CD4-positive, alpha-beta memory T cell (primary cell): ENCODE results near the gene DLGAP1. TPM values are rescaled to one million over a fixed set of nuclear protein-coding genes. Genes with fewer than 3 reads are reported as not detected.

Experiments used
- CTCF ChIA-PET: fragments of 350-600 bp; sonication (Branson Sonifier 250); formaldehyde crosslinking; loops from one replicate; lab custom pipeline; 2021; ENCODE audit warnings: inconsistent platforms; ENCODE audit not compliant: partially characterized antibody; lab: Charles Lee
- POLR2A ChIA-PET: fragments of 350-600 bp; sonication (Branson Sonifier 250); formaldehyde crosslinking; loops from one replicate; lab custom pipeline; 2021; ENCODE audit not compliant: partially characterized antibody; lab: Charles Lee
- DNase-seq, 5 donors: peaks; one replicate each; pipeline versions ENCODE4 v3.0.0 to v3.0.0-alpha.2; 2020 to 2022; ENCODE audit warnings: mixed read lengths in 1 of 5
- H3K27ac ChIP-seq: one replicate; pipeline ENCODE4 v1.7.0; 2013; ENCODE audit warnings: low read depth, low read length
- H3K27me3 ChIP-seq: 2 replicates; pipeline ENCODE4 v1.7.0; 2013; ENCODE audit warnings: mild to moderate bottlenecking, low read length, moderate library complexity; ENCODE audit not compliant: insufficient read depth
- H3K36me3 ChIP-seq: 2 replicates; pipeline ENCODE4 v1.7.0; 2013; ENCODE audit warnings: mild to moderate bottlenecking, low read length, moderate library complexity; ENCODE audit not compliant: insufficient read depth
- H3K4me1 ChIP-seq: 2 replicates; pipeline ENCODE4 v1.7.0; 2013; ENCODE audit warnings: mild to moderate bottlenecking, low read length, moderate library complexity; ENCODE audit not compliant: insufficient read depth
- H3K4me3 ChIP-seq, 2 donors: one replicate each; pipeline ENCODE4 v1.7.0; 2013; ENCODE audit warnings: low read length in 2 of 2, mild to moderate bottlenecking in 1 of 2
- H3K9me3 ChIP-seq, 2 donors: one replicate each; pipeline ENCODE4 v1.7.0; 2013; ENCODE audit warnings: low read length in 2 of 2, control low read depth in 1 of 2; ENCODE audit not compliant: control insufficient read depth in 1 of 2
- H3K27ac Mint-ChIP-seq, 7 donors: one replicate each; pipeline ENCODE4 v1.8.0; 2020 to 2021; ENCODE audit warnings: mixed read lengths in 7 of 7, mild to moderate bottlenecking in 6 of 7, inconsistent platforms in 3 of 7, moderate library complexity in 3 of 7
- H3K27me3 Mint-ChIP-seq, 2 donors: one replicate each; pipeline ENCODE4 v1.8.0; 2020 to 2021; ENCODE audit warnings: mixed read lengths in 2 of 2
- H3K36me3 Mint-ChIP-seq, 2 donors: one replicate each; pipeline ENCODE4 v1.8.0; 2020 to 2021; ENCODE audit warnings: mixed read lengths in 2 of 2, inconsistent platforms in 1 of 2, mild to moderate bottlenecking in 1 of 2
- H3K4me1 Mint-ChIP-seq, 4 donors: one replicate each; pipeline ENCODE4 v1.8.0; 2020 to 2021; ENCODE audit warnings: mixed read lengths in 4 of 4, mild to moderate bottlenecking in 1 of 4
- H3K4me3 Mint-ChIP-seq, 8 donors: one replicate each; pipeline ENCODE4 v1.8.0; 2020 to 2021; ENCODE audit warnings: mixed read lengths in 8 of 8, mild to moderate bottlenecking in 7 of 8, moderate library complexity in 6 of 8, inconsistent platforms in 3 of 8
- H3K9me3 Mint-ChIP-seq, 8 donors: one replicate each; pipeline ENCODE4 v1.8.0; 2020 to 2021; ENCODE audit warnings: mixed read lengths in 8 of 8, mild to moderate bottlenecking in 5 of 8, inconsistent platforms in 3 of 8, moderate library complexity in 1 of 8
- intact Hi-C: fragments of 100-400 bp; cut with micrococcal nuclease; formaldehyde crosslinking; loops from one replicate; pipeline ENCODE4 v1.15.1; 2023
- polyA plus RNA-seq, 2 donors: library from polyadenylated mRNA; unstranded; fragments of 300-500 nt; fragmentation: Illumina TruSeq; gene quantifications; one replicate each; pipeline ENCODE4 v1.2.3, GENCODE V29; 2021
- total RNA-seq, 2 experiments: library from RNA; stranded (reverse); gene quantifications; one replicate each; pipeline ENCODE4 v1.2.3, GENCODE V29; 2021

Gene DLGAP1
- total and polyA plus RNA-seq, 4 experiments from 2014 or later = 0.17 to 0.71 (median 0.45) TPM

GRCh38 chr18:3715231-3716080 is 739.7 kb downstream of the DLGAP1 start:
- H3K9me3 Mint-ChIP-seq = peaks cover 0 to 2% (median 0%) of the 10 kb centered on the region in 8 donors
- H3K4me1 Mint-ChIP-seq = peaks cover 0 to 5% (median 3%) of the 10 kb centered on the region in 4 donors
- Histone ChIP-seq H3K36me3 (no peaks in the 10 kb centered on the region), H3K27ac (no peak overlapping the region), H3K27me3 (no peaks in the 10 kb centered on the region), H3K9me3 (no peaks in the 10 kb centered on the region), H3K4me3 (no peak overlapping the region), H3K4me1 (no peaks in the 10 kb centered on the region)
- intact Hi-C loops = no loop called here
- H3K27ac Mint-ChIP-seq = peak overlapping the region in 1 of 7 donors; percentile 0
- no peak for DNase-seq
- peaks cover 11 to 32% of the 10 kb centered on the region in 2 donors for H3K27me3 Mint-ChIP-seq
- H3K4me3 Mint-ChIP-seq = no peak overlapping the region
- ChIA-PET CTCF (interaction anchor here (0.6 kb wide), 1 partner anchor 284 kb away, joined by 3 read pairs; no protein-coding TSS in a partner anchor), POLR2A (no interaction called here)
- no peaks in the 10 kb centered on the region for H3K36me3 Mint-ChIP-seq

GRCh38 chr18:3713708-3714107 is 741.4 kb downstream of the DLGAP1 start:
- Mint-ChIP-seq H3K4me1 (peaks cover 0 to 5% (median 3%) of the 10 kb centered on the region in 4 donors), H3K9me3 (no peaks in the 10 kb centered on the region), H3K4me3 (no peak overlapping the region), H3K27me3 (peaks cover 13 to 39% of the 10 kb centered on the region in 2 donors), H3K27ac (no peak overlapping the region), H3K36me3 (no peaks in the 10 kb centered on the region)
- H3K4me3 ChIP-seq = no peak overlapping the region
- POLR2A ChIA-PET = no interaction called here
- CTCF ChIA-PET = no interaction called here
- no peak overlapping the region for H3K27ac ChIP-seq
- no peaks in the 10 kb centered on the region for H3K4me1 ChIP-seq
- H3K27me3 ChIP-seq = no peaks in the 10 kb centered on the region
- H3K9me3 ChIP-seq = no peaks in the 10 kb centered on the region
- no peak for DNase-seq
- H3K36me3 ChIP-seq = no peaks in the 10 kb centered on the region
- intact Hi-C loops = no loop called here

GRCh38 chr18:3713166-3713565 is 741.9 kb downstream of the DLGAP1 start:
- no peak for DNase-seq
- Histone ChIP-seq H3K27me3 (peaks cover 4% of the 10 kb centered on the region), H3K36me3 (no peaks in the 10 kb centered on the region), H3K4me3 (no peak overlapping the region), H3K9me3 (no peaks in the 10 kb centered on the region), H3K4me1 (no peaks in the 10 kb centered on the region), H3K27ac (no peak overlapping the region)
- peaks cover 0 to 5% (median 3%) of the 10 kb centered on the region in 4 donors for H3K4me1 Mint-ChIP-seq
- no peaks in the 10 kb centered on the region for H3K9me3 Mint-ChIP-seq
- POLR2A ChIA-PET = no interaction called here
- peaks cover 10 to 44% of the 10 kb centered on the region in 2 donors for H3K27me3 Mint-ChIP-seq
- no peak overlapping the region for H3K4me3 Mint-ChIP-seq
- intact Hi-C loops = no loop called here
- H3K36me3 Mint-ChIP-seq = no peaks in the 10 kb centered on the region
- CTCF ChIA-PET = no interaction called here
- no peak overlapping the region for H3K27ac Mint-ChIP-seq

- intact Hi-C loops = no loop called here
- CTCF ChIA-PET = no interaction called here
- no peaks in the 10 kb centered on the region for H3K9me3 Mint-ChIP-seq
These were observed 742.6 kb downstream of the DLGAP1 start for GRCh38 chr18:3712491-3712890.

GRCh38 chr18:3710712-3711301 is 744.3 kb downstream of the DLGAP1 start:
- H3K36me3 Mint-ChIP-seq = no peaks in the 10 kb centered on the region
- no peak overlapping the region for H3K4me3 Mint-ChIP-seq
- Histone ChIP-seq H3K27ac (no peak overlapping the region), H3K36me3 (no peaks in the 10 kb centered on the region), H3K27me3 (peaks cover 5% of the 10 kb centered on the region), H3K9me3 (no peaks in the 10 kb centered on the region), H3K4me3 (no peak overlapping the region), H3K4me1 (no peaks in the 10 kb centered on the region)
- intact Hi-C loops = no loop called here
- peaks cover 0 to 5% (median 3%) of the 10 kb centered on the region in 4 donors for H3K4me1 Mint-ChIP-seq
- H3K27me3 Mint-ChIP-seq = peaks cover 10 to 49% of the 10 kb centered on the region in 2 donors
- CTCF ChIA-PET = no interaction called here
- no peak for DNase-seq
- POLR2A ChIA-PET = no interaction called here
- H3K27ac Mint-ChIP-seq = peak overlapping the region in 1 of 7 donors; percentile 38
- no peaks in the 10 kb centered on the region for H3K9me3 Mint-ChIP-seq

More at GRCh38 chr18:3712491-3712890, 742.6 kb downstream of the DLGAP1 start:
- DNase-seq = no peak
- H3K36me3 ChIP-seq = no peaks in the 10 kb centered on the region
- H3K27me3 ChIP-seq = peaks cover 5% of the 10 kb centered on the region
- H3K36me3 Mint-ChIP-seq = no peaks in the 10 kb centered on the region
- peaks cover 0 to 5% (median 3%) of the 10 kb centered on the region in 4 donors for H3K4me1 Mint-ChIP-seq
- H3K27ac ChIP-seq = no peak overlapping the region
- no peaks in the 10 kb centered on the region for H3K4me1 ChIP-seq
- peaks cover 10 to 44% of the 10 kb centered on the region in 2 donors for H3K27me3 Mint-ChIP-seq
- H3K4me3 ChIP-seq = no peak overlapping the region
- no peaks in the 10 kb centered on the region for H3K9me3 ChIP-seq
- H3K27ac Mint-ChIP-seq = no peak overlapping the region
- POLR2A ChIA-PET = no interaction called here
- no peak overlapping the region for H3K4me3 Mint-ChIP-seq

GRCh38 chr18:3709205-3709604 is 745.9 kb downstream of the DLGAP1 start:
- no peaks in the 10 kb centered on the region for H3K4me1 Mint-ChIP-seq
- intact Hi-C loops = no loop called here
- Histone ChIP-seq H3K36me3 (no peaks in the 10 kb centered on the region), H3K27me3 (peaks cover 5% of the 10 kb centered on the region), H3K27ac (no peak overlapping the region), H3K4me1 (no peaks in the 10 kb centered on the region), H3K4me3 (no peak overlapping the region), H3K9me3 (no peaks in the 10 kb centered on the region)
- peak overlapping the region in 1 of 7 donors; percentile 9 for H3K27ac Mint-ChIP-seq
- CTCF ChIA-PET = no interaction called here
- H3K27me3 Mint-ChIP-seq = peaks cover 10 to 47% of the 10 kb centered on the region in 2 donors
- H3K36me3 Mint-ChIP-seq = no peaks in the 10 kb centered on the region
- H3K9me3 Mint-ChIP-seq = no peaks in the 10 kb centered on the region
- no peak for DNase-seq
- POLR2A ChIA-PET = no interaction called here
- H3K4me3 Mint-ChIP-seq = no peak overlapping the region

GRCh38 chr18:3706279-3707097 is 748.6 kb downstream of the DLGAP1 start:
- Mint-ChIP-seq H3K27me3 (peaks cover 20 to 47% of the 10 kb centered on the region in 2 donors), H3K4me1 (peaks cover 0 to 3% (median 1%) of the 10 kb centered on the region in 4 donors), H3K36me3 (no peaks in the 10 kb centered on the region), H3K4me3 (no peak overlapping the region), H3K27ac (no peak overlapping the region), H3K9me3 (peaks cover 0 to 2% (median 0%) of the 10 kb centered on the region in 8 donors)
- POLR2A ChIA-PET = no interaction called here
- no peak overlapping the region for H3K27ac ChIP-seq
- CTCF ChIA-PET = no interaction called here
- intact Hi-C loops = no loop called here
- H3K36me3 ChIP-seq = no peaks in the 10 kb centered on the region
- H3K27me3 ChIP-seq = peaks cover 5% of the 10 kb centered on the region
- no peak overlapping the region for H3K4me3 ChIP-seq
- no peaks in the 10 kb centered on the region for H3K4me1 ChIP-seq
- H3K9me3 ChIP-seq = no peaks in the 10 kb centered on the region
- DNase-seq = no peak
